ENCODE data around the gene IGFN1. TPM values are rescaled to one million over a fixed set of nuclear protein-coding genes. Genes with fewer than 3 reads are reported as not detected.

IGFN1 gene
- total and polyA plus RNA-seq, 2 donors (not counting 3 experiments of a cell fraction or from before 2014, with no cell fraction given): not detected

DNA sequence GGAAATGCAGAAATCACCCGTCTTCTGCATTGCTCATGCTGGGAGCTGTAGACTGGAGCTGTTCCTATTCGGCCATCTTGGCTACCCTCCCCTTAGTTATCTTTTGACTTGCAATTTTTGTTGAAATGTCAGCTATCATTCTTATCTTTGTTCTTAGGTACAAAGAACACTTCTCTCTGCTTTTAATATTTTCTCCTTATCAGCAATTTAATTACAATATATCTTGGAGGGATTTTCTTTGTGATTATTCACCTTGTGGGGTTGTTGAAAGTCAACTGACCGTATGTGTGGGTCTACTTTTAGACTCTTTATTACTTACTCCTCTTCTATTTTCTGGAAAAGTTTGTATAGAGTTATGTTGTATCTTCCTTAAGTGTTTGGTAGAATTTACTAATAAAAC, 49.5 kb downstream of the IGFN1 start:
- H3K36me3 ChIP-seq (ENCODE audit: control insufficient read depth in 2 of 2, extremely low read depth in 1 of 2, insufficient read depth in 2 of 2, low read length in 2 of 2): no peaks in the 10 kb centered on the region
- CTCF ChIA-PET: interaction anchor here (1.7 kb wide), 2 partner anchors 14 to 17 kb away, joined by 5 to 6 read pairs; no protein-coding TSS in a partner anchor
- no peak for FAIRE-seq

DNA sequence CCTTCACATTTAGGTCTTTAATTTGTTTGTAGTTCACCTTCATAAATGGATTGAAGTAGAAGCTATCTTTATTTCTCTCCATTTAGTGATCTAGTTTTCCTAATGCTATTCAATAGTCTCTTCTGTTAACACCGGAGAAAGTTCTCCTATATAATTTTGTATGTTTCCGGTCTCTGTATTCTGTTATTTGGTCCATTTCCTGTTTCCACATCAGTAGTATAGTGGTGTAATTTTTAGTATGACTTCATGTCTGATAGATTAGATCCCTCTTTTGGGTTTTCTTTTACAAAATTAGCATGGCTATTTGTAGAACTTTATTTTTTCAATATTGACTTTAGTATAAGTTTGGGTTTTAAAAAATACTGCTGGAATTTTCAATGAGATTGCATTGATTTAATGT, 51.1 kb downstream of the IGFN1 start:
- TF ChIP-seq POLR2AphosphoS5 (IDR thresholded peaks at IDR 0.05; ENCODE audit: insufficient read depth, low read depth, low read length): no peak
- TF ChIP-seq, protein P1, sequence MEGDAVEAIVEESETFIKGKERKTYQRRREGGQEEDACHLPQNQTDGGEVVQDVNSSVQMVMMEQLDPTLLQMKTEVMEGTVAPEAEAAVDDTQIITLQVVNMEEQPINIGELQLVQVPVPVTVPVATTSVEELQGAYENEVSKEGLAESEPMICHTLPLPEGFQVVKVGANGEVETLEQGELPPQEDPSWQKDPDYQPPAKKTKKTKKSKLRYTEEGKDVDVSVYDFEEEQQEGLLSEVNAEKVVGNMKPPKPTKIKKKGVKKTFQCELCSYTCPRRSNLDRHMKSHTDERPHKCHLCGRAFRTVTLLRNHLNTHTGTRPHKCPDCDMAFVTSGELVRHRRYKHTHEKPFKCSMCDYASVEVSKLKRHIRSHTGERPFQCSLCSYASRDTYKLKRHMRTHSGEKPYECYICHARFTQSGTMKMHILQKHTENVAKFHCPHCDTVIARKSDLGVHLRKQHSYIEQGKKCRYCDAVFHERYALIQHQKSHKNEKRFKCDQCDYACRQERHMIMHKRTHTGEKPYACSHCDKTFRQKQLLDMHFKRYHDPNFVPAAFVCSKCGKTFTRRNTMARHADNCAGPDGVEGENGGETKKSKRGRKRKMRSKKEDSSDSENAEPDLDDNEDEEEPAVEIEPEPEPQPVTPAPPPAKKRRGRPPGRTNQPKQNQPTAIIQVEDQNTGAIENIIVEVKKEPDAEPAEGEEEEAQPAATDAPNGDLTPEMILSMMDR (IDR thresholded peaks at IDR 0.05; ENCODE audit: extremely low read depth in 1 of 2, insufficient read depth in 1 of 2, low read depth in 1 of 2, low read length in 2 of 2): no peak
- no peak for TF ChIP-seq POLR2A (IDR thresholded peaks at IDR 0.05; ENCODE audit: low read depth, low read length)
- no peak for TF ChIP-seq FOS (IDR thresholded peaks at IDR 0.05; ENCODE audit: borderline replicate concordance, insufficient read depth, low read length)
- TF ChIP-seq GATA2 (IDR thresholded peaks at IDR 0.05; ENCODE audit: insufficient read depth, insufficient read length, low read depth, low read length): no peak
- TF ChIP-seq MYC (IDR thresholded peaks at IDR 0.05; ENCODE audit: low read depth, low read length): no peak
- no peak for TF ChIP-seq EZH2 (IDR thresholded peaks at IDR 0.05; ENCODE audit: borderline replicate concordance, low read depth, low read length, severe bottlenecking)
- TF ChIP-seq, protein P2, sequence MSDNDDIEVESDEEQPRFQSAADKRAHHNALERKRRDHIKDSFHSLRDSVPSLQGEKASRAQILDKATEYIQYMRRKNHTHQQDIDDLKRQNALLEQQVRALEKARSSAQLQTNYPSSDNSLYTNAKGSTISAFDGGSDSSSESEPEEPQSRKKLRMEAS (IDR thresholded peaks at IDR 0.05; ENCODE audit: insufficient read depth, insufficient read length): no peak
- TF ChIP-seq JUN (IDR thresholded peaks at IDR 0.05; ENCODE audit: borderline replicate concordance, insufficient read depth, insufficient read length, low read depth): no peak
- no peak for DNase-seq (ENCODE audit: low read depth, low spot score)
- H3K4me3 ChIP-seq (replicated peaks in 1 of 3; ENCODE audit: insufficient read depth in 1 of 3, low read depth in 1 of 3, low read length in 3 of 3): no peak overlapping the region
- H3K9ac ChIP-seq (replicated peaks; ENCODE audit: extremely low read depth, insufficient read depth, low read length): no peak overlapping the region
- H3K36me3 ChIP-seq (ENCODE audit: control insufficient read depth in 2 of 2, extremely low read depth in 1 of 2, insufficient read depth in 2 of 2, low read length in 2 of 2): no peaks in the 10 kb centered on the region
- H4K20me1 ChIP-seq (replicated peaks; ENCODE audit: control insufficient read depth, extremely low read depth, insufficient read depth, low read length): no peaks in the 10 kb centered on the region
- dilution Hi-C loops (cut with MboI; ENCODE audit: extremely low pct_ligation_motif_present, low sequenced_read_pairs): no loop called here
- intact Hi-C loops (cut with micrococcal nuclease): no loop called here
- no peak for FAIRE-seq
- CTCF ChIA-PET: interaction anchor here (1.0 to 1.8 kb wide), 3 partner anchors 12 to 106 kb away, joined by 3 to 9 read pairs (median 6); no protein-coding TSS in a partner anchor
- POLR2A ChIA-PET: no interaction called here
- no peak overlapping the region for H3K27ac ChIP-seq (ENCODE audit: insufficient read depth, low read depth, low read length)
- H3K9me3 ChIP-seq (replicated peaks; ENCODE audit: control insufficient read depth, insufficient read depth, low read length): no peaks in the 10 kb centered on the region
- H3K9me1 ChIP-seq (replicated peaks; ENCODE audit: control insufficient read depth, extremely low read depth, insufficient read depth, low read length): no peaks in the 10 kb centered on the region
- peaks cover 10 to 57% of the 10 kb centered on the region in 2 experiments for H3K27me3 ChIP-seq (ENCODE audit: control insufficient read depth in 2 of 2, insufficient read depth in 2 of 2, low read length in 2 of 2)
- H2AFZ ChIP-seq (ENCODE audit: low read depth, low read length): no peak overlapping the region
- no peak overlapping the region for H3K4me2 ChIP-seq (ENCODE audit: insufficient read depth, low read length)
- no peaks in the 10 kb centered on the region for H3K79me2 ChIP-seq (ENCODE audit: control insufficient read depth, insufficient read depth, low read length)
- H3K4me1 ChIP-seq (ENCODE audit: control insufficient read depth, extremely low read depth, insufficient read depth, low read length): peaks cover 3% of the 10 kb centered on the region
- no TSS peak for BruUV-seq (replicated peaks)

More for the DNA sequence above, 49.5 kb downstream of the IGFN1 start:
- Histone ChIP-seq H2AFZ (ENCODE audit: low read depth, low read length) (no peak overlapping the region), H4K20me1 (replicated peaks; ENCODE audit: control insufficient read depth, extremely low read depth, insufficient read depth, low read length) (no peaks in the 10 kb centered on the region), H3K79me2 (ENCODE audit: control insufficient read depth, insufficient read depth, low read length) (no peaks in the 10 kb centered on the region), H3K9ac (replicated peaks; ENCODE audit: extremely low read depth, insufficient read depth, low read length) (no peak overlapping the region), H3K9me1 (replicated peaks; ENCODE audit: control insufficient read depth, extremely low read depth, insufficient read depth, low read length) (no peaks in the 10 kb centered on the region), H3K9me3 (replicated peaks; ENCODE audit: control insufficient read depth, insufficient read depth, low read length) (no peaks in the 10 kb centered on the region), H3K4me2 (ENCODE audit: insufficient read depth, low read length) (no peak overlapping the region), H3K4me3 (replicated peaks in 1 of 3; ENCODE audit: insufficient read depth in 1 of 3, low read depth in 1 of 3, low read length in 3 of 3) (no peak overlapping the region), H3K27me3 (ENCODE audit: control insufficient read depth in 2 of 2, insufficient read depth in 2 of 2, low read length in 2 of 2) (peaks cover 8 to 41% of the 10 kb centered on the region in 2 experiments), H3K27ac (ENCODE audit: insufficient read depth, low read depth, low read length) (no peak overlapping the region), H3K4me1 (ENCODE audit: control insufficient read depth, extremely low read depth, insufficient read depth, low read length) (peaks cover 3% of the 10 kb centered on the region)
- POLR2A ChIA-PET: no interaction called here
- BruUV-seq (replicated peaks): no TSS peak
- no peak for DNase-seq (ENCODE audit: low read depth, low spot score)
- TF ChIP-seq MYC (IDR thresholded peaks at IDR 0.05; ENCODE audit: low read depth, low read length) (no peak), EZH2 (IDR thresholded peaks at IDR 0.05; ENCODE audit: borderline replicate concordance, low read depth, low read length, severe bottlenecking) (no peak), POLR2AphosphoS5 (IDR thresholded peaks at IDR 0.05; ENCODE audit: insufficient read depth, low read depth, low read length) (no peak), JUN (IDR thresholded peaks at IDR 0.05; ENCODE audit: borderline replicate concordance, insufficient read depth, insufficient read length, low read depth) (no peak), GATA2 (IDR thresholded peaks at IDR 0.05; ENCODE audit: insufficient read depth, insufficient read length, low read depth, low read length) (no peak)
- TF ChIP-seq, protein P2 (IDR thresholded peaks at IDR 0.05; ENCODE audit: insufficient read depth, insufficient read length): no peak
- intact Hi-C loops (cut with micrococcal nuclease) (no loop called here), dilution Hi-C loops (cut with MboI; ENCODE audit: extremely low pct_ligation_motif_present, low sequenced_read_pairs) (no loop called here)

All from endothelial cell of umbilical vein (primary cell).